Astrocyte (in vitro differentiated cells and primary cell): ENCODE measurements around the gene KDM4B. TPM values are rescaled to one million over a fixed set of nuclear protein-coding genes. Genes with fewer than 3 reads are reported as not detected.

Experiments used
- DNase-seq: peaks from one replicate; pipeline ENCODE4 v3.0.0-alpha.2; 2010; ENCODE audit warnings: low read depth
- FAIRE-seq: peaks from 2 replicates; lab custom pipeline; 2011; peaks lifted over from hg19 to GRCh38; lab: Jason Lieb, UNC
- H2AFZ ChIP-seq: 2 replicates; pipeline ENCODE4 v1.6.0; 2012; ENCODE audit warnings: low read depth, low read length, inconsistent platforms
- H3K27ac ChIP-seq: 2 replicates; pipeline ENCODE4 v1.5.1; 2011; ENCODE audit warnings: low read depth, low read length, inconsistent platforms
- H3K27me3 ChIP-seq: 2 replicates; pipeline ENCODE4 v1.6.0; 2011; ENCODE audit warnings: low read length, inconsistent platforms; ENCODE audit not compliant: insufficient read depth
- H3K36me3 ChIP-seq: 2 replicates; pipeline ENCODE4 v1.5.1; 2011; ENCODE audit warnings: low read length, inconsistent platforms; ENCODE audit not compliant: insufficient read depth
- H3K4me1 ChIP-seq: 2 replicates; pipeline ENCODE4 v1.5.1; 2011; ENCODE audit warnings: low read length, inconsistent platforms; ENCODE audit not compliant: insufficient read depth
- H3K4me2 ChIP-seq: 2 replicates; pipeline ENCODE4 v1.6.0; 2012; ENCODE audit warnings: low read length, inconsistent platforms
- H3K4me3 ChIP-seq: 2 replicates; pipeline ENCODE4 v1.5.1; 2011; ENCODE audit warnings: low read depth, mild to moderate bottlenecking, low read length, inconsistent platforms; ENCODE audit not compliant: insufficient read depth
- H3K79me2 ChIP-seq: 2 replicates; pipeline ENCODE4 v1.6.0; 2012; ENCODE audit warnings: mild to moderate bottlenecking, low read length, inconsistent platforms; ENCODE audit not compliant: insufficient read depth
- H3K9ac ChIP-seq: 2 replicates; pipeline ENCODE4 v1.6.0; 2012; ENCODE audit warnings: mild to moderate bottlenecking, low read length, inconsistent platforms
- H3K9me3 ChIP-seq: 2 replicates; pipeline ENCODE4 v1.5.1; 2012; ENCODE audit warnings: low read depth, mild to moderate bottlenecking, low read length, inconsistent platforms; ENCODE audit not compliant: insufficient read depth
- H4K20me1 ChIP-seq: 2 replicates; pipeline ENCODE4 v1.6.0; 2012; ENCODE audit warnings: low read length, inconsistent platforms; ENCODE audit not compliant: insufficient read depth
- H3K27ac Mint-ChIP-seq: one replicate; pipeline ENCODE4 v1.8.0; 2021; ENCODE audit warnings: mild to moderate bottlenecking, mixed read lengths; ENCODE audit not compliant: unreplicated experiment
- H3K27me3 Mint-ChIP-seq: one replicate; pipeline ENCODE4 v1.8.0; 2021; ENCODE audit warnings: low read depth, mixed read lengths; ENCODE audit not compliant: unreplicated experiment
- H3K36me3 Mint-ChIP-seq: one replicate; pipeline ENCODE4 v1.8.0; 2021; ENCODE audit warnings: low read depth, mixed read lengths; ENCODE audit not compliant: unreplicated experiment
- H3K4me1 Mint-ChIP-seq: one replicate; pipeline ENCODE4 v1.8.0; 2021; ENCODE audit warnings: low read depth, mixed read lengths; ENCODE audit not compliant: unreplicated experiment
- H3K4me3 Mint-ChIP-seq: one replicate; pipeline ENCODE4 v1.8.0; 2021; ENCODE audit warnings: mild to moderate bottlenecking, moderate library complexity, mixed read lengths; ENCODE audit not compliant: unreplicated experiment
- H3K9me3 Mint-ChIP-seq: one replicate; pipeline ENCODE4 v1.8.0; 2021; ENCODE audit warnings: mild to moderate bottlenecking, mixed read lengths; ENCODE audit not compliant: unreplicated experiment
- EZH2 ChIP-seq: IDR thresholded peaks from 2 replicates; pipeline ENCODE4 v1.6.1; 2012; ENCODE audit warnings: mild to moderate bottlenecking, low read length, inconsistent platforms; ENCODE audit not compliant: insufficient read depth
- total RNA-seq: library from RNA; stranded (reverse); gene quantifications from 2 replicates; pipeline ENCODE4 v1.2.1, GENCODE V29; 2021
- TF ChIP-seq, protein P1 (sequence below): IDR thresholded peaks from 2 replicates; pipeline ENCODE4 v1.5.1; 2011; ENCODE audit warnings: low read depth, mild to moderate bottlenecking, inconsistent platforms, low read length, moderate library complexity; ENCODE audit not compliant: insufficient read depth

Gene KDM4B
- total RNA-seq, 1 donor from 2014 or later = 55.2 TPM

DNA sequence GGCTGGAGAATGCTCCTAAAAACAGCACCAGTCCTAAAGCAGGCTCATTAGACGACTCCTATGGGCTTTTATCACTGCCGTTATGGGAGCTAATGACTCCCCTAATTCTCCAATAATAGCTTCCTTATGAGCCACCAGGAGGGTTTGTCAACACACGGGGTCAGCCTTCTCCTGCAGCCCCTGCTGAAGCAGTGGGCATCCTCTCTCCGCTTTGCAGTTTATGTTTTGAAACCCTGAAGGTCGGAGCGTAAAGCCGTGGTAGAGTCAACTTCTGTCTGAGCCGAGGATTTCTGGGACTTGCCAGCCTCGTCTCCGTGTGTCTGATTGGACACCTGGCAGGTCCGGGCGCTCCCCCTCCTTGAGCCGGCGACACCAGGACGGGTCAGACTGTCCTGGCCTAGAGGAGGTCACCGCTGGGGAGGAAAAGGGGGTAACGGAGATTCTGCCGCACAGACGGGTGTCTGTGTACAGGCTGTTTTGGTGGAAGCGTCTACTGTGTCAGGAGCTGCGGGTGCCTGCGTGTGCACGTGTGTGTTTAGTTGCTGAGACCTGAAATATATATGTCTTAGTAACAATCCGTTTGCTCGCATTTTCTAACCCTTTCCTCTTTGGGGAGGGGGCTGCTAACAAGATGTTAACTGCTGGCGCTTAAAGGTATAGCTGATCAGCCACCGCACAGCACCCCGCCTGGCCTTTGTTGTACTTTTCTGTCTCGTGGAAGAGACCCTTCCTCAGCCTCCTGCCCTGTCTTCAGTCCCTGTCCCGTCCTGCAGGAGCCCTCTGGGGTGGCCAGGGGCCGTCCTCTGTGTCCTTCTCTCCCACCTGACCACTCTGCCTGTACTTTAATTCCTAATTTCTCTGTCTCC is 1.9 kb downstream of the KDM4B start:
- Histone ChIP-seq H2AFZ (no peak overlapping the region), H3K9ac (peak overlapping the region; percentile 80), H4K20me1 (peaks cover 54% of the 10 kb centered on the region), H3K4me1 (peaks cover 36% of the 10 kb centered on the region), H3K9me3 (no peaks in the 10 kb centered on the region), H3K27ac (peak overlapping the region; percentile 5), H3K36me3 (no peaks in the 10 kb centered on the region), H3K79me2 (peaks cover 62% of the 10 kb centered on the region), H3K27me3 (no peaks in the 10 kb centered on the region), H3K4me2 (peak overlapping the region; percentile 95), H3K4me3 (peak overlapping the region; percentile 76)
- DNase-seq (no peak), FAIRE-seq (no peak)
- no peaks in the 10 kb centered on the region for H3K9me3 Mint-ChIP-seq
- H3K27me3 Mint-ChIP-seq = no peaks in the 10 kb centered on the region
- peak overlapping the region; percentile 82 for H3K27ac Mint-ChIP-seq
- no peak for TF ChIP-seq EZH2
- TF ChIP-seq, protein P1, sequence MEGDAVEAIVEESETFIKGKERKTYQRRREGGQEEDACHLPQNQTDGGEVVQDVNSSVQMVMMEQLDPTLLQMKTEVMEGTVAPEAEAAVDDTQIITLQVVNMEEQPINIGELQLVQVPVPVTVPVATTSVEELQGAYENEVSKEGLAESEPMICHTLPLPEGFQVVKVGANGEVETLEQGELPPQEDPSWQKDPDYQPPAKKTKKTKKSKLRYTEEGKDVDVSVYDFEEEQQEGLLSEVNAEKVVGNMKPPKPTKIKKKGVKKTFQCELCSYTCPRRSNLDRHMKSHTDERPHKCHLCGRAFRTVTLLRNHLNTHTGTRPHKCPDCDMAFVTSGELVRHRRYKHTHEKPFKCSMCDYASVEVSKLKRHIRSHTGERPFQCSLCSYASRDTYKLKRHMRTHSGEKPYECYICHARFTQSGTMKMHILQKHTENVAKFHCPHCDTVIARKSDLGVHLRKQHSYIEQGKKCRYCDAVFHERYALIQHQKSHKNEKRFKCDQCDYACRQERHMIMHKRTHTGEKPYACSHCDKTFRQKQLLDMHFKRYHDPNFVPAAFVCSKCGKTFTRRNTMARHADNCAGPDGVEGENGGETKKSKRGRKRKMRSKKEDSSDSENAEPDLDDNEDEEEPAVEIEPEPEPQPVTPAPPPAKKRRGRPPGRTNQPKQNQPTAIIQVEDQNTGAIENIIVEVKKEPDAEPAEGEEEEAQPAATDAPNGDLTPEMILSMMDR = no peak
- peak overlapping the region; percentile 91 for H3K4me3 Mint-ChIP-seq
- peaks cover 6% of the 10 kb centered on the region for H3K36me3 Mint-ChIP-seq
- H3K4me1 Mint-ChIP-seq = peaks cover 22% of the 10 kb centered on the region

DNA sequence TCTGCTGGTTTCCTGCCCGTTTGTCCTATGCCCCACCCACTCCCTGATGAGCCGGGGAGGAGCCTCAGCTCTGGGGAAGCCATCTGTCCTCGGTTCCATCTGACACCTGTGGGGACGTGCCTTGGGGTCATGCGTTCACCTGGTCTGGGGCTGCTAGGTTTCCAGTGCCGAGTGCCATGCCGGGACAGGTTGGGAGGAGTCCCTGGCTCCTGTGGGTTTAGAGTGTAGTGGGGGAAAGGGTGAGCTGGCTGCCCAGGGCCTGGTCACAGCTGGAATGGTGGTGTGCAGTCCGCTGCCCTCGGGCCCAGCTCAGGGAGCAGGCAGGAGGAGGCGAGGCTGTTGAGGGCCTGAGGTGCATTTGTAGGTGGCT is 2.5 kb downstream of the KDM4B start:
- Mint-ChIP-seq H3K9me3 (no peaks in the 10 kb centered on the region), H3K36me3 (peaks cover 10% of the 10 kb centered on the region), H3K4me3 (peak overlapping the region; percentile 91), H3K27me3 (no peaks in the 10 kb centered on the region), H3K4me1 (peaks cover 25% of the 10 kb centered on the region), H3K27ac (peak overlapping the region; percentile 82)
- Histone ChIP-seq H3K4me1 (peaks cover 40% of the 10 kb centered on the region), H3K27me3 (no peaks in the 10 kb centered on the region), H3K9me3 (no peaks in the 10 kb centered on the region), H3K36me3 (no peaks in the 10 kb centered on the region), H4K20me1 (peaks cover 60% of the 10 kb centered on the region), H3K79me2 (peaks cover 68% of the 10 kb centered on the region), H3K4me2 (peak overlapping the region; percentile 95), H3K4me3 (peak overlapping the region; percentile 76), H2AFZ (no peak overlapping the region), H3K27ac (no peak overlapping the region), H3K9ac (peak overlapping the region; percentile 80)
- TF ChIP-seq EZH2 = no peak
- TF ChIP-seq, protein P1 = no peak
- DNase-seq (no peak), FAIRE-seq (no peak)
